Neural progenitor cell (in vitro differentiated cells): ENCODE measurements around the gene AIPL1. TPM values are rescaled to one million over a fixed set of nuclear protein-coding genes. Genes with fewer than 3 reads are reported as not detected.

Experiments used
- DNase-seq: peaks from one replicate; pipeline ENCODE4 v3.0.0-alpha.2; 2016; ENCODE audit warnings: low spot score
- H2AFZ ChIP-seq: fragments of 200-600 bp; sonication (generic); replicated peaks from 2 replicates; pipeline ENCODE4 v1.6.1; 2016; ENCODE audit warnings: antibody characterized with exemption
- H3F3A ChIP-seq: fragments of 200-600 bp; sonication (generic); 2 replicates; pipeline ENCODE4 v1.6.1; 2016; ENCODE audit warnings: antibody characterized with exemption, low read depth
- H3K27ac ChIP-seq: fragments of 200-600 bp; sonication (generic); 2 replicates; pipeline ENCODE4 v1.5.1; 2016; ENCODE audit warnings: mild to moderate bottlenecking
- H3K27me3 ChIP-seq: fragments of 200-600 bp; sonication (generic); 2 replicates; pipeline ENCODE4 v1.6.1; 2016; ENCODE audit warnings: mild to moderate bottlenecking, moderate library complexity
- H3K36me3 ChIP-seq: fragments of 200-600 bp; sonication (generic); 2 replicates; pipeline ENCODE4 v1.5.1; 2016
- H3K4me1 ChIP-seq: fragments of 200-600 bp; sonication (generic); 2 replicates; pipeline ENCODE4 v1.6.1; 2016; ENCODE audit warnings: mixed run types
- H3K4me2 ChIP-seq: fragments of 200-600 bp; sonication (generic); 2 replicates; pipeline ENCODE4 v1.6.1; 2016
- H3K4me3 ChIP-seq: fragments of 200-600 bp; sonication (generic); 2 replicates; pipeline ENCODE4 v1.5.1; 2016
- H3K79me2 ChIP-seq: fragments of 200-600 bp; sonication (generic); 2 replicates; pipeline ENCODE4 v1.6.1; 2016; ENCODE audit warnings: low read depth
- H3K9ac ChIP-seq: fragments of 200-600 bp; sonication (generic); 2 replicates; pipeline ENCODE4 v1.6.1; 2016
- H3K9me3 ChIP-seq: fragments of 200-600 bp; sonication (generic); 2 replicates; pipeline ENCODE4 v1.5.1; 2016; ENCODE audit warnings: low read depth
- H4K20me1 ChIP-seq: fragments of 200-600 bp; sonication (generic); 2 replicates; pipeline ENCODE4 v1.6.1; 2016; ENCODE audit warnings: low read depth
- H3K27ac Mint-ChIP-seq: 3 replicates; pipeline ENCODE4 v1.8.0; 2021; ENCODE audit warnings: mixed read lengths
- H3K27me3 Mint-ChIP-seq: 2 replicates; pipeline ENCODE4 v1.8.0; 2022; ENCODE audit warnings: low read depth, mild to moderate bottlenecking, inconsistent platforms, moderate library complexity, mixed read lengths; ENCODE audit not compliant: insufficient read depth
- H3K36me3 Mint-ChIP-seq: 3 replicates; pipeline ENCODE4 v1.8.0; 2021; ENCODE audit warnings: mixed read lengths
- H3K4me1 Mint-ChIP-seq: 3 replicates; pipeline ENCODE4 v1.8.0; 2021; ENCODE audit warnings: mixed read lengths
- H3K4me3 Mint-ChIP-seq: 3 replicates; pipeline ENCODE4 v1.8.0; 2021; ENCODE audit warnings: mild to moderate bottlenecking, moderate library complexity, mixed read lengths
- H3K9me3 Mint-ChIP-seq: 3 replicates; pipeline ENCODE4 v1.8.0; 2020; ENCODE audit warnings: mixed read lengths
- EZH2 ChIP-seq: fragments of 200-600 bp; sonication (generic); IDR thresholded peaks from 2 replicates; pipeline ENCODE4 v1.6.1; 2017; ENCODE audit warnings: antibody characterized with exemption, mild to moderate bottlenecking, moderate library complexity
- EZH2phosphoT487 ChIP-seq: fragments of 200-600 bp; sonication (generic); IDR thresholded peaks from 2 replicates; pipeline ENCODE4 v1.6.1; 2017; ENCODE audit warnings: antibody characterized with exemption
- total RNA-seq: library from RNA; depleted of rRNA; stranded (reverse); fragments of >200 nt; gene quantifications from 2 replicates; pipeline ENCODE4 v1.2.3, GENCODE V29; 2015; ENCODE audit warnings: low replicate concordance
- TF ChIP-seq, protein P1 (sequence below): fragments of 200-600 bp; sonication (generic); IDR thresholded peaks from 2 replicates; pipeline ENCODE4 v1.5.1; 2017; ENCODE audit warnings: antibody characterized with exemption, mild to moderate bottlenecking

AIPL1 gene
- total RNA-seq, 1 donor from 2014 or later: 0.37 TPM

DNA sequence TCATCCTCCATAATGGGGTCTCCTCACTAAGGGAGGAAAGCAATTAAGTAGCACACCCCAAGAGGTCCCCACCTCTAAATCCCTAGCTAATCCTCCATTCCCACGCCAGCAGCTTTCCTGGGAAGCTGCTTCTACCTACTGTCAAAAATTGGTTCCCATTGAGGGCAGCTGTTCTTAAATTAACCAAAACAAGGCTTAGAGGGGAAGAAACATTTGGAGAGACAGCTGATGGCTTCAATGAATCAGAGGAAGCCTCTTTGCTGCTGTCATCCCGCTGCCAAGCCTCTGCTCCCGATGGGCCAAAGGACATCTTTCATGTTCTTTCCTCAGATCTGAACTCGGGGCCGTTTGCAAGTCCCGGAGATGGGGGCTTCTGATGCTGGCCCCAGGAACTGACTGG lies 26.6 kb downstream of the AIPL1 start:
- peaks cover 15% of the 10 kb centered on the region for H3F3A ChIP-seq
- no peaks in the 10 kb centered on the region for H3K27me3 ChIP-seq
- H3K4me2 ChIP-seq: peak overlapping the region; percentile 47
- Mint-ChIP-seq H3K27me3 (peaks cover 14% of the 10 kb centered on the region), H3K9me3 (no peaks in the 10 kb centered on the region), H3K36me3 (no peaks in the 10 kb centered on the region), H3K4me1 (peaks cover 23% of the 10 kb centered on the region), H3K27ac (peak overlapping the region; percentile 78), H3K4me3 (no peak overlapping the region)
- peak; percentile 39 for DNase-seq
- no peaks in the 10 kb centered on the region for H3K9me3 ChIP-seq
- no peak overlapping the region for H2AFZ ChIP-seq
- no peak overlapping the region for H3K4me3 ChIP-seq
- no peaks in the 10 kb centered on the region for H3K79me2 ChIP-seq
- H3K9ac ChIP-seq: no peak overlapping the region
- H3K4me1 ChIP-seq: peaks cover 13% of the 10 kb centered on the region
- TF ChIP-seq, protein P1, sequence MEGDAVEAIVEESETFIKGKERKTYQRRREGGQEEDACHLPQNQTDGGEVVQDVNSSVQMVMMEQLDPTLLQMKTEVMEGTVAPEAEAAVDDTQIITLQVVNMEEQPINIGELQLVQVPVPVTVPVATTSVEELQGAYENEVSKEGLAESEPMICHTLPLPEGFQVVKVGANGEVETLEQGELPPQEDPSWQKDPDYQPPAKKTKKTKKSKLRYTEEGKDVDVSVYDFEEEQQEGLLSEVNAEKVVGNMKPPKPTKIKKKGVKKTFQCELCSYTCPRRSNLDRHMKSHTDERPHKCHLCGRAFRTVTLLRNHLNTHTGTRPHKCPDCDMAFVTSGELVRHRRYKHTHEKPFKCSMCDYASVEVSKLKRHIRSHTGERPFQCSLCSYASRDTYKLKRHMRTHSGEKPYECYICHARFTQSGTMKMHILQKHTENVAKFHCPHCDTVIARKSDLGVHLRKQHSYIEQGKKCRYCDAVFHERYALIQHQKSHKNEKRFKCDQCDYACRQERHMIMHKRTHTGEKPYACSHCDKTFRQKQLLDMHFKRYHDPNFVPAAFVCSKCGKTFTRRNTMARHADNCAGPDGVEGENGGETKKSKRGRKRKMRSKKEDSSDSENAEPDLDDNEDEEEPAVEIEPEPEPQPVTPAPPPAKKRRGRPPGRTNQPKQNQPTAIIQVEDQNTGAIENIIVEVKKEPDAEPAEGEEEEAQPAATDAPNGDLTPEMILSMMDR: no peak
- TF ChIP-seq EZH2 (no peak), EZH2phosphoT487 (no peak)
- no peaks in the 10 kb centered on the region for H4K20me1 ChIP-seq
- no peaks in the 10 kb centered on the region for H3K36me3 ChIP-seq
- peak overlapping the region; percentile 72 for H3K27ac ChIP-seq

- H4K20me1 ChIP-seq: no peaks in the 10 kb centered on the region
- no peak for TF ChIP-seq EZH2phosphoT487
- TF ChIP-seq EZH2: no peak
- TF ChIP-seq, protein P1: no peak
- Mint-ChIP-seq H3K4me1 (peaks cover 4% of the 10 kb centered on the region), H3K9me3 (peaks cover 7% of the 10 kb centered on the region), H3K4me3 (no peak overlapping the region), H3K36me3 (no peaks in the 10 kb centered on the region), H3K27ac (no peak overlapping the region), H3K27me3 (peaks cover 6% of the 10 kb centered on the region)
- no peak for DNase-seq
- H2AFZ ChIP-seq: no peak overlapping the region
- H3F3A ChIP-seq: no peaks in the 10 kb centered on the region
- H3K4me3 ChIP-seq: no peak overlapping the region
- H3K27ac ChIP-seq: no peak overlapping the region
- no peaks in the 10 kb centered on the region for H3K36me3 ChIP-seq
- H3K4me1 ChIP-seq: no peaks in the 10 kb centered on the region
- no peak overlapping the region for H3K4me2 ChIP-seq
- no peaks in the 10 kb centered on the region for H3K79me2 ChIP-seq
- no peaks in the 10 kb centered on the region for H3K9me3 ChIP-seq
- H3K27me3 ChIP-seq: no peaks in the 10 kb centered on the region
- H3K9ac ChIP-seq: no peak overlapping the region
Measured at GRCh38 chr17:6402258-6402657, 32.7 kb downstream of the AIPL1 start.

DNA sequence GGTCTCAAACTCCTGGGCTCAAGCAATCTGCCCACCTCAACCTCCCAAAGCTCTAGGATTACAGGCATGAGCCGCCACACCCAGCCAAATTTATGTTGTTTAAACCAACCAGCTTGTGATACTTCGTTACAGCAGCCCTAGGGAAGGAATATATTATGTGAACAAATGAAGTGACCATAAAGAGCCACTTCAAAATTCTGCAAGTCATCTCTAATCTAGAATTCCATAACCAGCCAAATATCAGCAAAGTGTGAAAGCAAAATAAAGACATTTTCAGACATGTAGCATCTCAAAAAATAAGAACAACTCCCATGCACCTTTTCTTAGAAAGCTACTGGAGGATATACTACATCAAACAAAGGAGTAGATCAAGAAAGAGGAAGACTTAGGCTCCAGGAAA lies 36.0 kb downstream of the AIPL1 start:
- Histone ChIP-seq H3K27ac (no peak overlapping the region), H4K20me1 (no peaks in the 10 kb centered on the region), H3K4me1 (peaks cover 9% of the 10 kb centered on the region), H3K79me2 (no peaks in the 10 kb centered on the region), H2AFZ (no peak overlapping the region), H3K4me3 (no peak overlapping the region), H3F3A (no peaks in the 10 kb centered on the region), H3K9ac (no peak overlapping the region), H3K36me3 (no peaks in the 10 kb centered on the region), H3K27me3 (no peaks in the 10 kb centered on the region), H3K4me2 (no peak overlapping the region), H3K9me3 (no peaks in the 10 kb centered on the region)
- Mint-ChIP-seq H3K4me3 (no peak overlapping the region), H3K27me3 (peaks cover 4% of the 10 kb centered on the region), H3K27ac (no peak overlapping the region), H3K4me1 (peaks cover 22% of the 10 kb centered on the region), H3K9me3 (peaks cover 13% of the 10 kb centered on the region), H3K36me3 (no peaks in the 10 kb centered on the region)
- TF ChIP-seq EZH2: no peak
- TF ChIP-seq, protein P1: no peak
- TF ChIP-seq EZH2phosphoT487: no peak
- no peak for DNase-seq
